Activated CD8-positive, alpha-beta memory T cell treated with anti-CD3 and anti-CD28 coated beads, Interleukin-2, amount 50 U/mL, for 1 hour (primary cell): ENCODE results near the gene SBF1.

ENCODE experiments used
- DNase-seq: peaks from one replicate; pipeline ENCODE4 v3.0.0-alpha.2; 2020; ENCODE audit errors: extremely low read depth

The SBF1 gene

GRCh38 chr22:50507421-50507990 lies 32.7 kb upstream of the SBF1 start, which contains the start of gene LMF2:
LMF2 (minus strand) TSS chr22:50507702; CDS start chr22:50507675, 27 bp downstream.
- DNase-seq = peak; percentile 81

DNA sequence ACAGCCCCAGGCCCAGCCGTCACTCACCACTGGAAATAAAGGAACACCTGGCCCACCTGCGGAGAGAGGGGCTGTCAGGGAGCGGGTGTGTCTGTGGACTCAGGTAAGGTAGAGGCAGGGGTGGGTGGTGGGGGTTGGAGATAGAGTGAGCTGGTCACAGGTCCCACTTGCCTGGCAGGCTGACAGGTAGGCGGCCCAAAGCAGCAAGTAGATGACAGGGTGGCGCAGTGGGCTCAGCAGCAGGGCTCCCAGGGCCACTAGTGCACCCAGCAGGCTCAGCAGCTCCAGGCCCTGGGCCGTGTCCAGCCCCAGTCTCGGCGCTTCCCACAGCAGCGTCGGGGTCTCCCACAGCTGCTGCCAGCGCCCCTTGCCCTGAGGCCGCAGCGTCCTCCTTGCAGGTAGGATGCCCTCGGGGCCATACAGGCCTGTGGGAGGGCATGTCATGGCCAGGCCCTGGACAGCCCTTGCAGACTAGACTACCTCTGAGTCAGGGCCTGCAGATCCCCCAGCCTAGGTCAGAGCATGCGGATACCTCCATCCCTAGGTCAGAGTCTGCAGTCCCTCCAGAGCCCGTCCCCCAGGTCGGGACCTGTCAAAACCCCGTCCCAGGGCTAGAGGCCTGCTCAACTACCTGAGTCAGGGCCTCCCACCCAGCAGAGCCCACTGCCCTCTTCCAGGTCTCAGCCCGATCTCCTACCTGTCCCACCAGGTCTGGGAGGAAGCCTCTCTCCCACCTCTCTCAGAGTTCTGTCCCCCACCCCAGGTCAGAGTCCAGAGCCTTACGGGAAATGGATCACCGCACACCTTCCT lies 32.0 kb upstream of the SBF1 start:
- DNase-seq = no peak

DNA sequence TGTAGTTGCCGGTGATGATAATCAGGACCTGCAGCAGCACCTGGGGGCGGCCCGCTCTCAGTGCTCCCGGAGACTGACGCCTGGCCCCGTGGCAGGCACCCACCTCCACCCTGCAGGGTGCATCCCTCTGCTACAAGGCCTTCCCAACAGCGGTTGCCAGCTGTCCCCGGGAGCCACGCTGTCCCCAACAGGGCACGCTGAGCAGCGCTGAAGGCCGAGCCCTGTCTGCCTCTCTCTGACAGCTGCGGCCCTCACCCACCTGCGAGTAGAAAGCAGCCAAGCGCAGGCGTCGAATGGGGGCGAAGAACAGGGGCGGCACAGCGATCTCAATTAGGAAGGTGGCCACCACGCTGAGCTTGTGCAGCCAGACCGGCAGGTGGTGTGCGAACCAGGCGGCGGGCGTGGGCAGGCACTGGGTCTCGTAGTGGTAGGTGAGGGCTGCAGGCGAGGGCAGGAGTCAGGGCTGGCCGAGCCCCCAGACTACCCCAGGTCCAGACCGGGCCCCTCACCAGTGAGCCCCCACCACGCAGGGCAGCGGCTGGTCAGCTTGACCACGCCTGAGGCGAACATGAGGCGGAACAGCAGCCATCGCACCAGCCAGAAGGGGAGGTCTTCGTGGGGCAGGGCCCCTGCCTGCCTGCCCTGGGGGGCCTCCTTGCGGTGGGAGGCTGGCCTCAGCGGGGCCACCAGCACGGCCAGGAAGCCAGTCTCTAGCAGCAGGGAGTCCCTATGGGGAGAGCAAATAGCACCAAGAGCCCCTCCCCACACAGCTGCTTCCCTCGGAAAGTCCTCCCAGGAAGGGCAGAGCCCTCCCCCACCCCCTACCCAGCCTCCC lies 31.2 kb upstream of the SBF1 start:
- DNase-seq = no peak

DNA sequence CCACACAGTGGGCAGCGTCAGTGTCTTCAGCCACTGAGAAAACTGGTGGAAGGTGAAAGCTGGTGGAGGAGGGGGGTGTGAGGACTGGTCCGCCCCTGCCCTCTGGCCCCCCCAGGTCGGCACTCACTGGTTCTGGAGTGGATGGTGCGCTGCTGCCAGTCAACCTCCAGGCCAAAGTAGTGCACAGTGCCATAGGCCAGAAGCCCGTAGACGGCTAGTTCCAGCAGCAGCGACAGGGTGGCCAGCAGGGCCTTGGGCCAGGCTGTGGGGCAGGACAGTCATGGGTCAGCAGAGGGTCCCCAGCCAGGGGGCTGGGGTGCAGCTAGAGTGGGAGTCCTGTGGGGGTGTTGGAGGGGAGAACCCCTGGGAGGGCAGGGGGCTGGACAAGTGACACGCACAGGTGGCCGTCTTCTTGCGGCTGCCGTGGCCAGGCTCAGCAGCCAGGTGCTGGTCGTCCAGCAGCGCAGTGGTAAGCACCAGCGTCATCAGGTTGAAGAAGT lies 30.5 kb upstream of the SBF1 start:
- no peak for DNase-seq

- DNase-seq = no peak
Measured at GRCh38 chr22:50504369-50505211, 29.8 kb upstream of the SBF1 start.

GRCh38 chr22:50503475-50504145 lies 28.8 kb upstream of the SBF1 start:
- no peak for DNase-seq

- DNase-seq = no peak
Measured at GRCh38 chr22:50502628-50503474, 28.0 kb upstream of the SBF1 start.

DNA sequence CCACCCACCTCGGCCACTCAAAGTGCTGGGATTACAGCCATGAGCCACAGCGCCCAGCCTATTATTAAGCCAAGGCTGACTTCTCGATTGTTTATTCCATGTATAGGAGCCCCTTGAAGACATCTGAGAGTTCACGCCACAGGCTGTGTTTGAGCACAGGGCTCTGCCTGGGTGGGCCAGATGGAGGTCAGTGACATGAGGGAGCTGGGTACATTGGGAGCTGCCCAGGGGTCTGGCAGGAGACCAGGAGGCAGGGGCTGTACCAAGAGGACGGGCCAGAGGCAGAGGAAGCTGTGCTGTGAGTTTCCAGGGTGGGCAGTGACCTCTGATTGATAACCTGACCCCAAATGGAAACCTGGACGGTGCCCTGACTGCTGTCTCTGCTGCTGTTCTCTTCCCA lies 27.3 kb upstream of the SBF1 start:
- no peak for DNase-seq

DNA sequence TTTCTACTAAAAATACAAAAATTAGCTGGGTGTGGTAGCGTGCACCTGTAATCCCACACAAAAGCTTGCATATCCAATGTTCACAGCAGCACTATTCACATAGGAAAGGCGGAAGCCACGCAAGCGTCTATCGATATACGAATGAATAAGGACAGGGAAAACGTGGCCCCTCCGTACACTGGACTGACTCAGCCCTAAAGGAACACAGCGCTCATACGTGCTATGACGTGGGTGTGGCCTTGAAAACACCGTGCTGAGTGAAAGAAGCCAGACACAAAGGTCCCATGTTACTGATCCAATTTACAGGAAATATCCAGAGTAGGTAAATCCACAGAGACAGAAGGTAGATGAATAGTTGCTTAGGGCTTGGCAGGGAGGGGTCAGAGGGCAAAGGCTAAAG lies 25.6 kb upstream of the SBF1 start:
- DNase-seq = no peak

DNA sequence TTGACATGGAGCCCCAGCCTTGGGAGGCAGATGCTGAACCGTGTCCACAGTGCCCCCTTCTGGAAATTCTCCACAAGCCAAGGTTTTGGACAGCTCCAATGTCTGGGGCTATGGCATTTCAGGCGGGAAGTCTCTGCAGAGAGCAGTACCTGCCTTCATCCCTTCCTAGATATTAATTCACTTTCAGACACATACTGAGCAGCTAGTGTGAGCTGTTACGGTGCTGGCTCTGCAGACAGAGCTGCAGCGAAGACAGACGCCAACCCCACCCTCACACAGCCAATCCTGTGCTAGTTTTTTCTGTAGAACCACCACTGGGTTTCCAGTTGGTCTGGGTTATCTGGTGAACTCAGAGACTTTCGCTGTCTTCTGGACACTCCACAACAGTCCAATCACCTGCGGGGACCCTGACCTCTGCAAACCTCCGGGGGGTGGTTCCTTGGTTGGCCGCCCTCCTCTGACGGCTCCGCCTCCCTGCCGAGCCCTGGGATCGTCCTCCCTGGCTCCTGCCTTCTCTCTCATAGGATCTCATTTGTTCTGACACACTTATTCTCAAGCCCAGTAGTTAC lies 23.6 kb upstream of the SBF1 start:
- DNase-seq = peak; percentile 29

DNA sequence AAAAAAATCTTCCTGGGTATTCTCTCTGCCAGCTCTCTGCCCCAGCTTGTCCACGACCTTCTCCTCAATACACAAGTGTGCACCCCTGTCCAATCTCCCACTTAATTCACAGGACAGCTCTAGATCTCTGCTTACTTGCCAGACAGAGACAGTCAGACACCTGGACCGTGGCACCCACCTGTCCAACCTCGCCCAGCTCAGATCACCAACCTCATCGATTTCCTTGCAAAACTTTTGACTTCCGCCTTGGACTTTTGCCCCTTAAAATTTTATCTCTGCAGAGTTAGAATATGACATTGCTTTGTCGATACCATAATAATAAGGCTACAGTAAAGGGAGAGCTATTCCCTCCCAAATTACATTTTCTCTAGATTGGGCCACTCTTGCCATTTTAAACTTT lies 22.3 kb upstream of the SBF1 start:
- no peak for DNase-seq

- no peak for DNase-seq
Measured at GRCh38 chr22:50490531-50491308, 15.9 kb upstream of the SBF1 start.

GRCh38 chr22:50489363-50490243 lies 14.8 kb upstream of the SBF1 start:
- no peak for DNase-seq

- no peak for DNase-seq
Measured at GRCh38 chr22:50488886-50489285, 14.1 kb upstream of the SBF1 start.

DNA sequence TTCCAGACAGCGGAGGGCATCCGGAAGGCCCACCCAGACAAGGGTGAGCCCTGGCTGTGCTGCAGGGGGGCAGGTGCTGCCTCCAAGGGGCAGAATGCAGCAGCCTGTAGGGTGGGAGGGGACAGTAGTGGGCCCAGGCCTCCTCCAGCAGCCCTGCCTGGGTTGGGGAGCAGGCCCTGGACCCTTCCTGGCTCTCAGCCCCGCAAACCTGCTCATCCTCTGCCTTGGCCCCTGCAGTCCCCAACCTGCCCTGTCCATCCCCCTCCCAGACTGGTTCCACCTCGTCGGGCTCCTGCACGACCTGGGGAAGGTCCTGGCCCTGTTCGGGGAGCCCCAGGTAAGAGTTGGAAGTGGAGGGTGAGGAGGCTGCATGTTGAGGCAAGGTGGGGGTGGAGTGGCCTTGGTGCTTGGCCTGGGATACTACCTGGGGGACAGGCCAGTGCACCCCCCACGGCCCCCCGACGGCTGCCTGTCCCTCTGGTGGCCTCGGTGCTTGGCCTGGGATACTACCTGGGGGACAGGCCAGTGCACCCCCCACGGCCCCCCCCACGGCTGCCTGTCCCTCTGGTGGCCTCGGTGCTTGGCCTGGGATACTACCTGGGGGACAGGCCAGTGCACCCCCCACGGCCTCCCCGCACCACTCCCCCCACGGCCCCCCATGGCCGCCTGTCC lies 13.3 kb upstream of the SBF1 start:
- DNase-seq = no peak

DNA sequence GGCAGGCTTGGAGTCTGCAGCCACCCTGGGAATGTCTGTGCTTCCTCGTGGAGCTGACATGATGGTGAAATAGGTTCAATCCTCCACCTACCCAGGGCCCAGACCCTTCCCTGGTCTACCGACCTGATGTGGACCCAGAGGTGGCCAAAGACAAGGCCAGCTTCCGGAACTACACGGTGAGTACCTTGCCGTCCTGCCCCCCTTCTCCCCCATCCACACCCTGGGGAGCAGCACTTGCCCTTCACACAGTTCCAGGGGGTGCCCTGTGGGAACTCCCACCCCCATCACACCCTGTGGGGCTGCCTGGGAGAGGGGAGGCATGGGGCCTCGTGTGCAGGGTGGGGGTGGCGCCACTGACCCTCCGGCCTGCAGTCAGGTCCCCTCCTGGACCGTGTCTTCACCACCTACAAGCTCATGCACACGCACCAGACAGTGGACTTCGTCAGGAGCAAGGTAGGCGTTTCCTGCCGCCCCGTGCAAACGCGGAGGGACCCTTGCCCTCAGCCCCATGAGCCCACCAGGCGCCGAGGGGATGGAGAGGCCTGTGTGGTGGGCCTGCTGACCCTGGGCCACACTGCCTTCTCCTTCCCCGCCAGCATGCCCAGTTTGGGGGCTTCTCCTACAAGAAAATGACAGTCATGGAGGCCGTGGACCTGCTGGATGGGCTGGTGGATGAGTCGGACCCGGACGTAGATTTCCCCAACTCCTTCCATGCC lies 12.6 kb upstream of the SBF1 start:
- DNase-seq = no peak
